ENCODE results near the gene TFE3.

The TFE3 gene

DNA sequence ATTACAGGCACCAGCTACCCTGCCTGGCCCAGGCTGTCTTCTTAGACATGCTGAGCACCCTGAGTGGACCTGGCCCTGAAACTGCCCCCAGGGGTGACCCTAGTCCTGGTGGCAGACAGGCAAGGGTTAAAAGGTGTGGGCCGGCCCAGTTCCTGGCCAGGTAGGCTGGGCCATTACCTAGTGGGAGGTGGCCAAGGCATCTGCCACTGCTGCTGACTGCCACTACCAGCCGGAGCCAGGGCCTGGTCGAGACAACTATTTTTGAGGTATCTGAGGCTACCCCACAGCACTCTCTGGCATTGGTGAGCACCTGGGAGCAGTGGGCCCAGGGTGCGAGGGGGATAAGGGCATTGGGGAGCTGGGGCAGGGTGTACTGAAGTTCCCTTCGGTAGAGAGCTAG is 15.6 kb upstream of the TFE3 start, which contains the start of gene CCDC120:
Gene CCDC120 (plus strand): TSS at position 206 of the 400 bp plus-strand sequence. CDS start 3,043 bp downstream, outside the sequence.
- Histone ChIP-seq H3K27me3 (ENCODE audit: insufficient read depth, low read length, poor library complexity, severe bottlenecking) (no peaks in the 10 kb centered on the region), H3F3A (ENCODE audit: low read depth) (no peaks in the 10 kb centered on the region), H3K9me3 (ENCODE audit: insufficient read depth, low read depth, low read length) (no peaks in the 10 kb centered on the region), H3K4me3 (ENCODE audit: low read length, poor library complexity, severe bottlenecking) (no peak within 1 kb of the TSS), H3K4me2 (ENCODE audit: low read depth, low read length, poor library complexity, severe bottlenecking) (no peak within 1 kb of the TSS), H3K9ac (ENCODE audit: low read depth, low read length, poor library complexity, severe bottlenecking) (no peak within 1 kb of the TSS), H3K4me1 (ENCODE audit: insufficient read depth, low read length, poor library complexity, severe bottlenecking) (peaks cover 14% of the 10 kb centered on the region), H3K79me2 (ENCODE audit: insufficient read depth, low read length) (peaks cover 26% of the 10 kb centered on the region), H4K20me1 (ENCODE audit: insufficient read depth, low read length, poor library complexity, severe bottlenecking) (peaks cover 2% of the 10 kb centered on the region), H3K36me3 (ENCODE audit: insufficient read depth, low read length) (no peaks in the 10 kb centered on the region; the same call in 1 of the 2 replicates), H3K9me2 (replicated peaks; ENCODE audit: low read depth, low read length) (no peaks in the 10 kb centered on the region), H2AFZ (ENCODE audit: low read length) (no peak within 1 kb of the TSS)
- no peak for TF ChIP-seq EZH2phosphoT487 (IDR thresholded peaks at IDR 0.05; ENCODE audit: borderline replicate concordance)
- TF ChIP-seq, protein P1, sequence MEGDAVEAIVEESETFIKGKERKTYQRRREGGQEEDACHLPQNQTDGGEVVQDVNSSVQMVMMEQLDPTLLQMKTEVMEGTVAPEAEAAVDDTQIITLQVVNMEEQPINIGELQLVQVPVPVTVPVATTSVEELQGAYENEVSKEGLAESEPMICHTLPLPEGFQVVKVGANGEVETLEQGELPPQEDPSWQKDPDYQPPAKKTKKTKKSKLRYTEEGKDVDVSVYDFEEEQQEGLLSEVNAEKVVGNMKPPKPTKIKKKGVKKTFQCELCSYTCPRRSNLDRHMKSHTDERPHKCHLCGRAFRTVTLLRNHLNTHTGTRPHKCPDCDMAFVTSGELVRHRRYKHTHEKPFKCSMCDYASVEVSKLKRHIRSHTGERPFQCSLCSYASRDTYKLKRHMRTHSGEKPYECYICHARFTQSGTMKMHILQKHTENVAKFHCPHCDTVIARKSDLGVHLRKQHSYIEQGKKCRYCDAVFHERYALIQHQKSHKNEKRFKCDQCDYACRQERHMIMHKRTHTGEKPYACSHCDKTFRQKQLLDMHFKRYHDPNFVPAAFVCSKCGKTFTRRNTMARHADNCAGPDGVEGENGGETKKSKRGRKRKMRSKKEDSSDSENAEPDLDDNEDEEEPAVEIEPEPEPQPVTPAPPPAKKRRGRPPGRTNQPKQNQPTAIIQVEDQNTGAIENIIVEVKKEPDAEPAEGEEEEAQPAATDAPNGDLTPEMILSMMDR (conservative IDR thresholded peaks at IDR 0.05; ENCODE audit: low read length): no peak

DNA sequence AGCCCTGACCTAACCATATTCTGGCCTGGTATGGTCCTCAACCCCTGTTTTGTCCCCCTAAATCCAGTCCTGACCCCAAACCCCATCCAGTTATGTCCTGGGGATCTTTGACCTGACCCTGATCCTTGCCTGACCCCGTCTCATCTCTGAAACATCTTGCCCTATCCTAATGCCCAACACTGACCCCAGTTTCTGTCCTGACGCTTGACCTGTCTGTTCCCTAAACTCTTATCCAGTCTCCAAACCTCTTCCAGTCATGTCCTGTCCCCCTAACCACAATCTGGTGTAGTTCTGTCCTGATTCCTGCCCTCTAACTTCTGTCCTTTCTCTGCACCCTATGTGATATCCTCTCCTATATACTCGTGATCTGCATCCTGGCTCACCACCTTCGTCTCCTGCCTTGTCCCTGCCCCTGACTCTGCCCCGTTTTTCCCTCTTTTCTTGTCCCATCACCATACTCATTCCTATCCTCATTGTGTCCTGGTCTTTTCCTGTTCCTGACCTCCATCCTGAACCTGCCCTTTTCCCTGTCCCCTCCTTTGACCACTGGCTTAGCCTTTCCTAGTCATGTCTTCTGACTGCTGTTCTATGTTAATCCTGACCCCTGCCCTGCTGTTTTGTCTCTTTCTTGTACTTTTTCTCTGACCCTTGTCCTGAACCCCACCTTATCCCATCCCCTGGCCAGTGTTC is 11.1 kb upstream of the TFE3 start:
- peaks cover 2% of the 10 kb centered on the region for H4K20me1 ChIP-seq (ENCODE audit: insufficient read depth, low read length, poor library complexity, severe bottlenecking)
- peak overlapping the region; percentile 82 for H3K9ac ChIP-seq (ENCODE audit: low read depth, low read length, poor library complexity, severe bottlenecking)
- H3K27me3 ChIP-seq (ENCODE audit: insufficient read depth, low read length, poor library complexity, severe bottlenecking): no peaks in the 10 kb centered on the region
- H3F3A ChIP-seq (ENCODE audit: low read depth): no peaks in the 10 kb centered on the region
- no peaks in the 10 kb centered on the region for H3K9me2 ChIP-seq (replicated peaks; ENCODE audit: low read depth, low read length)
- TF ChIP-seq EZH2phosphoT487 (IDR thresholded peaks at IDR 0.05; ENCODE audit: borderline replicate concordance): no peak
- TF ChIP-seq, protein P1 (conservative IDR thresholded peaks at IDR 0.05; ENCODE audit: low read length): no peak
- H3K4me3 ChIP-seq (ENCODE audit: low read length, poor library complexity, severe bottlenecking): peak overlapping the region; percentile 73
- no peaks in the 10 kb centered on the region for H3K9me3 ChIP-seq (ENCODE audit: insufficient read depth, low read depth, low read length)
- peaks cover 21% of the 10 kb centered on the region for H3K4me1 ChIP-seq (ENCODE audit: insufficient read depth, low read length, poor library complexity, severe bottlenecking)
- no peaks in the 10 kb centered on the region for H3K36me3 ChIP-seq (ENCODE audit: insufficient read depth, low read length)
- H3K4me2 ChIP-seq (ENCODE audit: low read depth, low read length, poor library complexity, severe bottlenecking): peak overlapping the region; percentile 82
- peaks cover 29% of the 10 kb centered on the region for H3K79me2 ChIP-seq (ENCODE audit: insufficient read depth, low read length)
- no peak overlapping the region for H2AFZ ChIP-seq (ENCODE audit: low read length)

DNA sequence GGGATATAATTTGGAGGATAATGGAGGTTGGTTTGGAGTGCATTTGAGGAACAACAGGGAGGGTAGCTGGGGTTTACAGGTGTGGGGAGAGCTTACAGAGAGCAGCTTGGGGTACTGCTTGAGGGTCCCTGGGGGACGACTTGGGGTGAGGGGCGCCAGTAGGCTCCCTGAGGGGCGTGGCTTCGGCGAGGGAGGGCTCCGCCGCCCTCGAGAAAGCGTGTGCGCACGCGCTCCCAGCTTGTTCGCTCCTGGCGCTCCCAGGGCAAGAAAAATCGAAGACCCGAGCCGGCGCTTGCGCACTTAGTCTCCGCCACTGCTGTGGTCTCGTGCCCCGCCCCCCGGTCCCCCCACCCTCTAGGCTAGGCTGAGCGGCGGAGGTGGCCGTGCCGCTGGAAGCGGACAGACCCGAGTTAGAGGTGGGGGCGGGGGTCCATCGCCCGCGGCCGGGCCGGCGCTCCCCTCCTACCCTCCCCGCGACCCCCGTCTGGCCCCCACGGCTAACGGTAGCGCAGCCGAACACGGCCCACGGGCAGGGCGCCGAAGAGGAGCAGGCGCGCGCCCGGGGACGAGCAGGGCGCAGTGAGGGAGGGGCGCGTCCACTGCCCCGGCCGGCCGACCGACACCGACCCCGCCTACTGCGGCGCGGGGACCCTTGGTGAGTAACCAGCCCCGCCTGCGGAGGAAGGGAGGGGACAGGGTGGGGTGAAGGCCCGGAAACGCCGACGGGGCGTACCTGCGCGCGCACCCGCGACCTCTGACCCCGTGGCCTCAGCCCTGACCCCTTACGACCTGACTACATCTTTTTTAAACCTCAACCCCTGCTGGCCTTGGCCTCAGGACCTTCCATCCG is 10.3 kb upstream of the TFE3 start:
- Histone ChIP-seq H3K79me2 (ENCODE audit: insufficient read depth, low read length) (peaks cover 29% of the 10 kb centered on the region), H4K20me1 (ENCODE audit: insufficient read depth, low read length, poor library complexity, severe bottlenecking) (no peaks in the 10 kb centered on the region), H3K4me1 (ENCODE audit: insufficient read depth, low read length, poor library complexity, severe bottlenecking) (peaks cover 21% of the 10 kb centered on the region), H3K9me2 (replicated peaks; ENCODE audit: low read depth, low read length) (no peaks in the 10 kb centered on the region), H3K4me2 (ENCODE audit: low read depth, low read length, poor library complexity, severe bottlenecking) (peak overlapping the region; percentile 82), H3F3A (ENCODE audit: low read depth) (no peaks in the 10 kb centered on the region), H3K4me3 (ENCODE audit: low read length, poor library complexity, severe bottlenecking) (peak overlapping the region; percentile 73), H2AFZ (ENCODE audit: low read length) (peak overlapping the region; percentile 97), H3K9ac (ENCODE audit: low read depth, low read length, poor library complexity, severe bottlenecking) (peak overlapping the region; percentile 82), H3K9me3 (ENCODE audit: insufficient read depth, low read depth, low read length) (no peaks in the 10 kb centered on the region), H3K27me3 (ENCODE audit: insufficient read depth, low read length, poor library complexity, severe bottlenecking) (no peaks in the 10 kb centered on the region), H3K36me3 (ENCODE audit: insufficient read depth, low read length) (no peaks in the 10 kb centered on the region)
- TF ChIP-seq, protein P1 (conservative IDR thresholded peaks at IDR 0.05; ENCODE audit: low read length): no peak
- no peak for TF ChIP-seq EZH2phosphoT487 (IDR thresholded peaks at IDR 0.05; ENCODE audit: borderline replicate concordance)

All from Loucy (cell line).